ENCODE results near the gene TRPM8. TPM values are rescaled to one million over a fixed set of nuclear protein-coding genes. Genes with fewer than 3 reads are reported as not detected.
A peak's percentile ranks its signal among the peaks of the same experiment; 100 is the strongest.

TRPM8 gene
- total RNA-seq, 2 experiments from 2014 or later, result not detected

DNA sequence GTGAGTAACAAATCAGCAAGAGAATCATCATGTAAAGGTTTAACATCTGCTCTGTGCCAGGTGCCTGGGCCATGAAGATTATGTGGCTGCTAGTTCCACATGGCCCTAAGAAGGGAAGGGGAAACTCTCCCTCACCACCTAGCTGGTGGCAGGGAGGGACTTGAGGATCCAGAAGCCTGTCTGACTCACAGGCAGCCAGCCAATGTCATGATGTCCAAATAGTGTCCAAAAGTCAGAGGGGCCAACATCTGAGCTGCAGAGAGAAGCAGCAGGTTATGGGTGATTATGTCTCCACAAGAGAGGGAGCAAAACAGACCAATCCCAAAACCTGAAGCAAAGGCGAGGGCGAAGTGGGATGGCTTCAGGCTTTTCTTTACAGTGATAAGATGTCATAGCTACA lies 71.4 kb downstream of the TRPM8 start:
- Histone ChIP-seq H3K9me3 (ENCODE audit: control insufficient read depth in 1 of 2, insufficient read depth in 1 of 2, low read length in 2 of 2) (peaks cover 6 to 14% of the 10 kb centered on the region in 2 experiments), H3K36me3 (ENCODE audit: insufficient read depth, low read length) (no peaks in the 10 kb centered on the region), H3K27ac (ENCODE audit: low read depth in 1 of 2, low read length in 2 of 2) (no peak overlapping the region), H3K27me3 (ENCODE audit: control insufficient read depth in 1 of 2, insufficient read depth in 2 of 2, low read length in 2 of 2) (no peaks in the 10 kb centered on the region), H3K4me1 (ENCODE audit: insufficient read depth, low read length) (peaks cover 45% of the 10 kb centered on the region), H3K4me3 (ENCODE audit: low read length) (no peak overlapping the region)
- ChIA-PET POLR2A (interaction anchor here (0.5 to 4.0 kb wide), 2 partner anchors 509 to 1216 kb away, joined by 3 to 17 read pairs; partner anchors contain the start of gene ARL4C), CTCF (interaction anchor here (1.5 kb wide), 1 partner anchor 147 kb away, joined by 6 read pairs; no protein-coding TSS in a partner anchor)
- Mint-ChIP-seq H3K4me1 (ENCODE audit: low read depth) (peaks cover 44% of the 10 kb centered on the region), H3K9me3 (peaks cover 11% of the 10 kb centered on the region), H3K36me3 (ENCODE audit: low read depth) (peaks cover 5% of the 10 kb centered on the region), H3K27me3 (no peaks in the 10 kb centered on the region), H3K27ac (peak overlapping the region; percentile 55), H3K4me3 (no peak overlapping the region)
- ATAC-seq (ENCODE audit: poor library complexity), result no peak
- no peak for DNase-seq
- intact Hi-C loops (cut with DNase I, micrococcal nuclease), result no loop called here
- TF ChIP-seq, protein P1, sequence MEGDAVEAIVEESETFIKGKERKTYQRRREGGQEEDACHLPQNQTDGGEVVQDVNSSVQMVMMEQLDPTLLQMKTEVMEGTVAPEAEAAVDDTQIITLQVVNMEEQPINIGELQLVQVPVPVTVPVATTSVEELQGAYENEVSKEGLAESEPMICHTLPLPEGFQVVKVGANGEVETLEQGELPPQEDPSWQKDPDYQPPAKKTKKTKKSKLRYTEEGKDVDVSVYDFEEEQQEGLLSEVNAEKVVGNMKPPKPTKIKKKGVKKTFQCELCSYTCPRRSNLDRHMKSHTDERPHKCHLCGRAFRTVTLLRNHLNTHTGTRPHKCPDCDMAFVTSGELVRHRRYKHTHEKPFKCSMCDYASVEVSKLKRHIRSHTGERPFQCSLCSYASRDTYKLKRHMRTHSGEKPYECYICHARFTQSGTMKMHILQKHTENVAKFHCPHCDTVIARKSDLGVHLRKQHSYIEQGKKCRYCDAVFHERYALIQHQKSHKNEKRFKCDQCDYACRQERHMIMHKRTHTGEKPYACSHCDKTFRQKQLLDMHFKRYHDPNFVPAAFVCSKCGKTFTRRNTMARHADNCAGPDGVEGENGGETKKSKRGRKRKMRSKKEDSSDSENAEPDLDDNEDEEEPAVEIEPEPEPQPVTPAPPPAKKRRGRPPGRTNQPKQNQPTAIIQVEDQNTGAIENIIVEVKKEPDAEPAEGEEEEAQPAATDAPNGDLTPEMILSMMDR (IDR thresholded peaks at IDR 0.05), result no peak

DNA sequence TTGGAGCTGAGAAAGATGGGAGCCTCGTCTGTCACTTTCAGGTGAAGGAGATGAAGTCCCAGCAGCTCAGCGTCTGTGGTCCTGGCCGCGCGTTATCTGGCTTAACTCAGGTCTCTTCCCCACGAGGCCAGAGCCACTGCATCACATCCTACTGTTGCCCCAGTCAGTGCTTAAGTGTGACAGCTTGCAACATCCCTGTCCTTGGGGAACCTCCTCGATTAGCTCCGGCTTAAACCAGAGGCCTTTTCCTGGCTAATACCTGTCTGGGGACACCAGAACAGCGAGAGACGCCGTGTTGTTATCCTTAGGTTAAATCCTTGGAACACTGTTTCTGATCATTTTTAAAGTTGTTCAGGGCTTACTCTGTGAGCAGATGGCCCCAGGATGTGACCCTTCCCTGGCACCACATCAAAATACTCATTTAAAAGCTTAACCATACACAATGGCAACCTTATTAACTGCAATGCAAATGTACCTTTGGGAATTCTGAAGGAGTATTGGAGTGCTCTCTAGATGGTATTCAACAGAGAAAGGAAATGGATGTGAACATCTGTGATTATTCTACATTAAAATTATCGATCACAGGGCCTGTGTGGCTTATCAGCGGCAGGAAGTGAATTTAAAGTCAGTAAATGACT lies 72.2 kb downstream of the TRPM8 start:
- POLR2A ChIA-PET, result interaction anchor here (1.1 to 4.0 kb wide), 6 partner anchors 9 to 508 kb away, joined by 3 to 17 read pairs (median 4); partner anchors contain the start of gene ARL4C
- Histone ChIP-seq H3K36me3 (ENCODE audit: insufficient read depth, low read length) (no peaks in the 10 kb centered on the region), H3K27ac (ENCODE audit: low read depth in 1 of 2, low read length in 2 of 2) (no peak overlapping the region), H3K27me3 (ENCODE audit: control insufficient read depth in 1 of 2, insufficient read depth in 2 of 2, low read length in 2 of 2) (no peaks in the 10 kb centered on the region), H3K4me3 (ENCODE audit: low read length) (no peak overlapping the region), H3K9me3 (ENCODE audit: control insufficient read depth in 1 of 2, insufficient read depth in 1 of 2, low read length in 2 of 2) (peaks cover 6 to 12% of the 10 kb centered on the region in 2 experiments), H3K4me1 (ENCODE audit: insufficient read depth, low read length) (peaks cover 51% of the 10 kb centered on the region)
- CTCF ChIA-PET, result interaction anchor here (1.5 kb wide), 1 partner anchor 146 kb away, joined by 6 read pairs; no protein-coding TSS in a partner anchor
- H3K4me3 Mint-ChIP-seq, result no peak overlapping the region
- DNase-seq (no peak), ATAC-seq (ENCODE audit: poor library complexity) (no peak)
- peaks cover 5% of the 10 kb centered on the region for H3K36me3 Mint-ChIP-seq (ENCODE audit: low read depth)
- H3K27me3 Mint-ChIP-seq, result no peaks in the 10 kb centered on the region
- H3K9me3 Mint-ChIP-seq, result peaks cover 11% of the 10 kb centered on the region
- H3K4me1 Mint-ChIP-seq (ENCODE audit: low read depth), result peaks cover 49% of the 10 kb centered on the region
- intact Hi-C loops (cut with DNase I, micrococcal nuclease), result no loop called here
- TF ChIP-seq, protein P1 (IDR thresholded peaks at IDR 0.05), result no peak
- peak overlapping the region; percentile 74 for H3K27ac Mint-ChIP-seq

DNA sequence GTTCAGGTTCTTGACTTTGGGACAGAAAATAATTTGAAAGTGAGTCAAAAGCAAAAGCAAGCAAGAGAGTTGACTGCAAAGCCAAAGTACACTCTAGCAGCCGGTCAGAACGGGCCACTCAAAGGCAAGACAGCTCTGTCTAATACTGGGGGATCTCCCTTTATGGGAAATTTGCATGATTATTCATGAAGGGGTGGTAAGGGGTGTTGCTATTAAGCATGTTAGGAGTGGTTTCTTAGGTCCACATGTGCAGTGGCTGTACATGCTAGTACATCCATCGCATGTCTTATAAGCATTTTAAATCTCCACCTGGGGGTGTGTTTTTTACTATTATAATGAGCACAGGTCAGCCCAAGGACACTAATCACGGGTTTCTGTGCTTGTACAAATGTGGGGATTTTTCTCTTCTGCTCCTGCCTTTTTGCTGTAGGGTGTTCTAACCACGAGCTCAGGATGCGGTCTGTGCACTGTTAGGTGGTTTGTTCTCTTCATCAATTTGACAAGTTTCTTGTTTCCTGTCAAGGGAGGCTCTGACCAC lies 73.2 kb downstream of the TRPM8 start:
- Histone ChIP-seq H3K4me1 (ENCODE audit: insufficient read depth, low read length) (peaks cover 55% of the 10 kb centered on the region), H3K27ac (ENCODE audit: low read depth in 1 of 2, low read length in 2 of 2) (peak overlapping the region in 1 of 2 donors; percentile 20), H3K4me3 (ENCODE audit: low read length) (peak overlapping the region; percentile 6), H3K27me3 (ENCODE audit: control insufficient read depth in 1 of 2, insufficient read depth in 2 of 2, low read length in 2 of 2) (no peaks in the 10 kb centered on the region), H3K36me3 (ENCODE audit: insufficient read depth, low read length) (no peaks in the 10 kb centered on the region), H3K9me3 (ENCODE audit: control insufficient read depth in 1 of 2, insufficient read depth in 1 of 2, low read length in 2 of 2) (peaks cover 6 to 9% of the 10 kb centered on the region in 2 experiments)
- H3K9me3 Mint-ChIP-seq, result peaks cover 11% of the 10 kb centered on the region
- TF ChIP-seq, protein P1 (IDR thresholded peaks at IDR 0.05), result no peak
- intact Hi-C loops (cut with DNase I, micrococcal nuclease), result loop anchor here (2.0 to 10.0 kb wide), 4 partner anchors 34 to 304 kb away; no protein-coding TSS in a partner anchor
- H3K4me1 Mint-ChIP-seq (ENCODE audit: low read depth), result peaks cover 59% of the 10 kb centered on the region
- no peaks in the 10 kb centered on the region for H3K27me3 Mint-ChIP-seq
- ATAC-seq (ENCODE audit: poor library complexity) (peak; percentile 89), DNase-seq (peak in 13 of 14 experiments; percentile 9 to 94 (median 48))
- POLR2A ChIA-PET, result interaction anchor here (0.5 to 4.0 kb wide), 21 partner anchors 8 to 507 kb away, joined by 3 to 17 read pairs (median 4); partner anchors contain the start of gene ARL4C
- H3K27ac Mint-ChIP-seq, result peak overlapping the region; percentile 74
- H3K4me3 Mint-ChIP-seq, result peak overlapping the region; percentile 12
- peaks cover 5% of the 10 kb centered on the region for H3K36me3 Mint-ChIP-seq (ENCODE audit: low read depth)
- CTCF ChIA-PET, result interaction anchor here (0.7 kb wide), 1 partner anchor 40 kb away, joined by 3 read pairs; no protein-coding TSS in a partner anchor
